ENCODE results near the gene PRSS57.
"Not testable (repeated sequence)": the region's sequence is repeated elsewhere in the genome, so short reads cannot be mapped to it uniquely, and the experiment has no call there.

PRSS57 gene

GRCh38 chr19:704447-704741, 9.1 kb upstream of the PRSS57 start:
- H3K36me3 ChIP-seq (ENCODE audit: insufficient read depth, low read length) = no peaks in the 10 kb centered on the region
- no peak overlapping the region for H3K9ac ChIP-seq (ENCODE audit: low read depth, low read length)
- no peaks in the 10 kb centered on the region for H3K4me1 ChIP-seq (ENCODE audit: control insufficient read depth, insufficient read depth, low read length)
- peaks cover 16% of the 10 kb centered on the region for H3K27me3 ChIP-seq (ENCODE audit: control insufficient read depth, insufficient read depth, low read length)
- H3K4me2 ChIP-seq (ENCODE audit: low read length) = no peak overlapping the region
- H3K4me3 ChIP-seq (ENCODE audit: low read length) = no peak overlapping the region
- no peaks in the 10 kb centered on the region for H3K9me3 ChIP-seq (replicated peaks; ENCODE audit: low read length)

GRCh38 chr19:703651-704446, 8.6 kb upstream of the PRSS57 start:
- H3K4me3 ChIP-seq (ENCODE audit: low read length) = no peak overlapping the region
- peaks cover 16% of the 10 kb centered on the region for H3K27me3 ChIP-seq (ENCODE audit: control insufficient read depth, insufficient read depth, low read length)

GRCh38 chr19:703329-703650, 8.0 kb upstream of the PRSS57 start:
- Histone ChIP-seq H3K9ac (ENCODE audit: low read depth, low read length) (no peak overlapping the region), H3K9me3 (replicated peaks; ENCODE audit: low read length) (no peaks in the 10 kb centered on the region), H3K4me1 (ENCODE audit: control insufficient read depth, insufficient read depth, low read length) (no peaks in the 10 kb centered on the region), H3K27me3 (ENCODE audit: control insufficient read depth, insufficient read depth, low read length) (peaks cover 16% of the 10 kb centered on the region), H3K36me3 (ENCODE audit: insufficient read depth, low read length) (no peaks in the 10 kb centered on the region), H3K4me3 (ENCODE audit: low read length) (no peak overlapping the region), H3K4me2 (ENCODE audit: low read length) (no peak overlapping the region)

More at GRCh38 chr19:703651-704446, 8.6 kb upstream of the PRSS57 start:
- no peaks in the 10 kb centered on the region for H3K4me1 ChIP-seq (ENCODE audit: control insufficient read depth, insufficient read depth, low read length)
- no peaks in the 10 kb centered on the region for H3K9me3 ChIP-seq (replicated peaks; ENCODE audit: low read length)
- no peaks in the 10 kb centered on the region for H3K36me3 ChIP-seq (ENCODE audit: insufficient read depth, low read length)
- no peak overlapping the region for H3K9ac ChIP-seq (ENCODE audit: low read depth, low read length)
- H3K4me2 ChIP-seq (ENCODE audit: low read length) = no peak overlapping the region

- not testable (repeated sequence) for H3K4me3 ChIP-seq (ENCODE audit: low read length); H3K4me1 ChIP-seq (ENCODE audit: control insufficient read depth, insufficient read depth, low read length); H3K4me2 ChIP-seq (ENCODE audit: low read length); H3K9ac ChIP-seq (ENCODE audit: low read depth, low read length); H3K36me3 ChIP-seq (ENCODE audit: insufficient read depth, low read length); H3K9me3 ChIP-seq (replicated peaks; ENCODE audit: low read length)
- peaks cover 16% of the 10 kb centered on the region for H3K27me3 ChIP-seq (ENCODE audit: control insufficient read depth, insufficient read depth, low read length)
Measured at GRCh38 chr19:702847-703246, 7.6 kb upstream of the PRSS57 start.

GRCh38 chr19:699885-700284, 4.6 kb upstream of the PRSS57 start:
- not testable (repeated sequence) for H3K9ac ChIP-seq (ENCODE audit: low read depth, low read length); H3K4me3 ChIP-seq (ENCODE audit: low read length); H3K4me2 ChIP-seq (ENCODE audit: low read length); H3K4me1 ChIP-seq (ENCODE audit: control insufficient read depth, insufficient read depth, low read length); H3K9me3 ChIP-seq (replicated peaks; ENCODE audit: low read length); H3K36me3 ChIP-seq (ENCODE audit: insufficient read depth, low read length)
- H3K27me3 ChIP-seq (ENCODE audit: control insufficient read depth, insufficient read depth, low read length) = peaks cover 23% of the 10 kb centered on the region

- H3K4me1 ChIP-seq (ENCODE audit: control insufficient read depth, insufficient read depth, low read length); H3K36me3 ChIP-seq (ENCODE audit: insufficient read depth, low read length); H3K4me3 ChIP-seq (ENCODE audit: low read length); H3K4me2 ChIP-seq (ENCODE audit: low read length); H3K9me3 ChIP-seq (replicated peaks; ENCODE audit: low read length); H3K9ac ChIP-seq (ENCODE audit: low read depth, low read length): not testable (repeated sequence)
- H3K27me3 ChIP-seq (ENCODE audit: control insufficient read depth, insufficient read depth, low read length) = peaks cover 20% of the 10 kb centered on the region
Measured at GRCh38 chr19:698529-698928, 3.3 kb upstream of the PRSS57 start.

GRCh38 chr19:694481-695351, 536 bp downstream of the PRSS57 start:
- H3K4me2 ChIP-seq (ENCODE audit: low read length) = no peak overlapping the region
- peaks cover 12% of the 10 kb centered on the region for H3K27me3 ChIP-seq (ENCODE audit: control insufficient read depth, insufficient read depth, low read length)
- no peaks in the 10 kb centered on the region for H3K36me3 ChIP-seq (ENCODE audit: insufficient read depth, low read length)
- H3K9ac ChIP-seq (ENCODE audit: low read depth, low read length) = no peak overlapping the region
- H3K9me3 ChIP-seq (replicated peaks; ENCODE audit: low read length) = no peaks in the 10 kb centered on the region
- H3K4me3 ChIP-seq (ENCODE audit: low read length) = no peak overlapping the region
- no peaks in the 10 kb centered on the region for H3K4me1 ChIP-seq (ENCODE audit: control insufficient read depth, insufficient read depth, low read length)

GRCh38 chr19:690203-690602, 5.0 kb downstream of the PRSS57 start:
- Histone ChIP-seq H3K4me3 (ENCODE audit: low read length) (no peak overlapping the region), H3K4me2 (ENCODE audit: low read length) (no peak overlapping the region), H3K36me3 (ENCODE audit: insufficient read depth, low read length) (no peaks in the 10 kb centered on the region), H3K27me3 (ENCODE audit: control insufficient read depth, insufficient read depth, low read length) (peaks cover 7% of the 10 kb centered on the region), H3K4me1 (ENCODE audit: control insufficient read depth, insufficient read depth, low read length) (no peaks in the 10 kb centered on the region), H3K9ac (ENCODE audit: low read depth, low read length) (no peak overlapping the region), H3K9me3 (replicated peaks; ENCODE audit: low read length) (no peaks in the 10 kb centered on the region)

GRCh38 chr19:688992-689391, 6.3 kb downstream of the PRSS57 start:
- H3K36me3 ChIP-seq (ENCODE audit: insufficient read depth, low read length) = no peaks in the 10 kb centered on the region
- no peaks in the 10 kb centered on the region for H3K27me3 ChIP-seq (ENCODE audit: control insufficient read depth, insufficient read depth, low read length)

GRCh38 chr19:688214-688613, 7.0 kb downstream of the PRSS57 start:
- Histone ChIP-seq H3K4me1 (ENCODE audit: control insufficient read depth, insufficient read depth, low read length) (no peaks in the 10 kb centered on the region), H3K4me2 (ENCODE audit: low read length) (no peak overlapping the region), H3K27me3 (ENCODE audit: control insufficient read depth, insufficient read depth, low read length) (no peaks in the 10 kb centered on the region), H3K4me3 (ENCODE audit: low read length) (no peak overlapping the region), H3K9ac (ENCODE audit: low read depth, low read length) (no peak overlapping the region), H3K9me3 (replicated peaks; ENCODE audit: low read length) (no peaks in the 10 kb centered on the region), H3K36me3 (ENCODE audit: insufficient read depth, low read length) (no peaks in the 10 kb centered on the region)

More at GRCh38 chr19:688992-689391, 6.3 kb downstream of the PRSS57 start:
- H3K9me3 ChIP-seq (replicated peaks; ENCODE audit: low read length) = no peaks in the 10 kb centered on the region
- H3K4me3 ChIP-seq (ENCODE audit: low read length) = no peak overlapping the region
- H3K9ac ChIP-seq (ENCODE audit: low read depth, low read length) = no peak overlapping the region
- no peaks in the 10 kb centered on the region for H3K4me1 ChIP-seq (ENCODE audit: control insufficient read depth, insufficient read depth, low read length)
- H3K4me2 ChIP-seq (ENCODE audit: low read length) = no peak overlapping the region

GRCh38 chr19:687569-688166, 7.6 kb downstream of the PRSS57 start:
- Histone ChIP-seq H3K27me3 (ENCODE audit: control insufficient read depth, insufficient read depth, low read length) (no peaks in the 10 kb centered on the region), H3K4me3 (ENCODE audit: low read length) (no peak overlapping the region), H3K9me3 (replicated peaks; ENCODE audit: low read length) (no peaks in the 10 kb centered on the region), H3K9ac (ENCODE audit: low read depth, low read length) (no peak overlapping the region), H3K36me3 (ENCODE audit: insufficient read depth, low read length) (peaks cover 4% of the 10 kb centered on the region), H3K4me1 (ENCODE audit: control insufficient read depth, insufficient read depth, low read length) (no peaks in the 10 kb centered on the region), H3K4me2 (ENCODE audit: low read length) (no peak overlapping the region)

All from skeletal muscle satellite cell (primary cell).